Chondrocyte (in vitro differentiated cells): ENCODE data around the gene POMGNT1. TPM values are rescaled to one million over a fixed set of nuclear protein-coding genes. Genes with fewer than 3 reads are reported as not detected.

Experiments used
- DNase-seq: peaks from one replicate; pipeline ENCODE4 v3.0.0; 2021; ENCODE audit warnings: mixed read lengths, low spot score
- H3K27ac Mint-ChIP-seq: one replicate; pipeline ENCODE4 v1.8.0; 2021; ENCODE audit warnings: mild to moderate bottlenecking, moderate library complexity, mixed read lengths; ENCODE audit not compliant: unreplicated experiment
- H3K27me3 Mint-ChIP-seq: 2 replicates; pipeline ENCODE4 v1.8.0; 2021; ENCODE audit warnings: low read depth, mixed read lengths
- H3K36me3 Mint-ChIP-seq: 2 replicates; pipeline ENCODE4 v1.8.0; 2021; ENCODE audit warnings: low read depth, mixed read lengths
- H3K4me1 Mint-ChIP-seq: 2 replicates; pipeline ENCODE4 v1.8.0; 2021; ENCODE audit warnings: low read depth, mild to moderate bottlenecking, mixed read lengths
- H3K4me3 Mint-ChIP-seq: one replicate; pipeline ENCODE4 v1.8.0; 2021; ENCODE audit warnings: mild to moderate bottlenecking, moderate library complexity, mixed read lengths; ENCODE audit not compliant: unreplicated experiment
- H3K9me3 Mint-ChIP-seq: 2 replicates; pipeline ENCODE4 v1.8.0; 2021; ENCODE audit warnings: low read depth, mixed read lengths
- total RNA-seq: library from RNA; stranded (reverse); gene quantifications from 3 replicates; pipeline ENCODE4 v1.2.1, GENCODE V29; 2021
- TF ChIP-seq, protein P1 (sequence below): fragments of 200-600 bp; sonication (generic); IDR thresholded peaks from 2 replicates; pipeline ENCODE4 v1.5.0; 2021; ENCODE audit warnings: antibody characterized with exemption, mild to moderate bottlenecking, moderate library complexity

The POMGNT1 gene
- total RNA-seq, 1 donor from 2014 or later, result 84.9 TPM

GRCh38 chr1:46197560-46197963, 672 bp downstream of the POMGNT1 start:
- no peaks in the 10 kb centered on the region for H3K9me3 Mint-ChIP-seq
- H3K4me1 Mint-ChIP-seq, result peaks cover 43% of the 10 kb centered on the region
- peaks cover 12% of the 10 kb centered on the region for H3K36me3 Mint-ChIP-seq
- no peaks in the 10 kb centered on the region for H3K27me3 Mint-ChIP-seq
- DNase-seq, result no peak
- TF ChIP-seq, protein P1, sequence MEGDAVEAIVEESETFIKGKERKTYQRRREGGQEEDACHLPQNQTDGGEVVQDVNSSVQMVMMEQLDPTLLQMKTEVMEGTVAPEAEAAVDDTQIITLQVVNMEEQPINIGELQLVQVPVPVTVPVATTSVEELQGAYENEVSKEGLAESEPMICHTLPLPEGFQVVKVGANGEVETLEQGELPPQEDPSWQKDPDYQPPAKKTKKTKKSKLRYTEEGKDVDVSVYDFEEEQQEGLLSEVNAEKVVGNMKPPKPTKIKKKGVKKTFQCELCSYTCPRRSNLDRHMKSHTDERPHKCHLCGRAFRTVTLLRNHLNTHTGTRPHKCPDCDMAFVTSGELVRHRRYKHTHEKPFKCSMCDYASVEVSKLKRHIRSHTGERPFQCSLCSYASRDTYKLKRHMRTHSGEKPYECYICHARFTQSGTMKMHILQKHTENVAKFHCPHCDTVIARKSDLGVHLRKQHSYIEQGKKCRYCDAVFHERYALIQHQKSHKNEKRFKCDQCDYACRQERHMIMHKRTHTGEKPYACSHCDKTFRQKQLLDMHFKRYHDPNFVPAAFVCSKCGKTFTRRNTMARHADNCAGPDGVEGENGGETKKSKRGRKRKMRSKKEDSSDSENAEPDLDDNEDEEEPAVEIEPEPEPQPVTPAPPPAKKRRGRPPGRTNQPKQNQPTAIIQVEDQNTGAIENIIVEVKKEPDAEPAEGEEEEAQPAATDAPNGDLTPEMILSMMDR, result no peak
- H3K4me3 Mint-ChIP-seq, result peak overlapping the region; percentile 77
- H3K27ac Mint-ChIP-seq, result peak overlapping the region; percentile 27

DNA sequence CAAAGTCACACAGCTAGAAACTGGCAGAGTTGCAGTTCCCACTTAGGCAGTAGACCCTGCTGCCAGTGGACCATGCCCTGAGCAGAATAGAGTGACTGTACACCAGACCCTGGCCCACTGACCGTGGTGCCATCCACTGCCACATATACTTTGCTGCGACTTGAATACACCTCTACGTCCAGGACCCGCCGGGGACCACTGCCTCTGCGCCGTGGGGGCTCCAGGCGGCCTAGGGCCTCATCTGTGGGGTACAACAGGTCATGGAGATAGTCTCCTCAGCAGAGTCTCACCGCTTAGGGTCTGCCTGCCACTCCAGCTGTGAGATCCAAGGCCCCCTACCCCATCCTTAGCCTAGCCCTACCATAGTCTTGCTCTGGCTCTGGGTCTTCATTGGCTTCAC, 1.6 kb downstream of the POMGNT1 start:
- TF ChIP-seq, protein P1, result no peak
- no peaks in the 10 kb centered on the region for H3K27me3 Mint-ChIP-seq
- no peak overlapping the region for H3K27ac Mint-ChIP-seq
- H3K4me1 Mint-ChIP-seq, result peaks cover 47% of the 10 kb centered on the region
- peaks cover 14% of the 10 kb centered on the region for H3K36me3 Mint-ChIP-seq
- H3K9me3 Mint-ChIP-seq, result no peaks in the 10 kb centered on the region
- H3K4me3 Mint-ChIP-seq, result peak overlapping the region; percentile 77
- no peak for DNase-seq

DNA sequence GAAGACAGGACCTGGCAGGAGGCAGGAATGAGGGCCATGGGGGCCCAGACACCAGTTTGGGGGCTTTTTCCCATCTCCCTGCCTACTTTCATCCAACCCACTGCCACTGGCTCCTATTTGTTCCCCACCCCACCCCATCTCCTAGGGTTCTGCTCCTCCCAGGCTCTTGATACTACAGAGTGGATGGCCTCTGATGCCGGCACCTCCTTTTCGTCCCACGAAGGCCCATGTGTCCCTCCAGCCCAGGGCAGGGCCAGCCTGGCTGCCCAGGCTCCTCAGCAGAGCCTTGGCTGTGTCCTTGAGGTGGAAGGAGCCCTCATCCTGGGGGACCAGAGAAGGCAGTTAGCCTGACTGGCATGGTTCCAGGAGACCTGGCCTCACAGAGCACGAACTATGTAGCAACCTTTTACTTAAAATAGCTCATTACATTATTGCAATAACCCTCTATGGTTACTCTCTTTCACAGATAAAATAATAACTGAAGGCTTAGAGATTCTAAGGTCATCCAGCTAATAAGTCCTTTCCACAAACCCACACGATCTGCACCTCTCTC, 3.5 kb downstream of the POMGNT1 start:
- Mint-ChIP-seq H3K36me3 (peaks cover 15% of the 10 kb centered on the region), H3K4me3 (no peak overlapping the region), H3K27me3 (no peaks in the 10 kb centered on the region), H3K27ac (peak overlapping the region; percentile 15), H3K9me3 (no peaks in the 10 kb centered on the region), H3K4me1 (peaks cover 56% of the 10 kb centered on the region)
- TF ChIP-seq, protein P1, result no peak
- DNase-seq, result no peak

DNA sequence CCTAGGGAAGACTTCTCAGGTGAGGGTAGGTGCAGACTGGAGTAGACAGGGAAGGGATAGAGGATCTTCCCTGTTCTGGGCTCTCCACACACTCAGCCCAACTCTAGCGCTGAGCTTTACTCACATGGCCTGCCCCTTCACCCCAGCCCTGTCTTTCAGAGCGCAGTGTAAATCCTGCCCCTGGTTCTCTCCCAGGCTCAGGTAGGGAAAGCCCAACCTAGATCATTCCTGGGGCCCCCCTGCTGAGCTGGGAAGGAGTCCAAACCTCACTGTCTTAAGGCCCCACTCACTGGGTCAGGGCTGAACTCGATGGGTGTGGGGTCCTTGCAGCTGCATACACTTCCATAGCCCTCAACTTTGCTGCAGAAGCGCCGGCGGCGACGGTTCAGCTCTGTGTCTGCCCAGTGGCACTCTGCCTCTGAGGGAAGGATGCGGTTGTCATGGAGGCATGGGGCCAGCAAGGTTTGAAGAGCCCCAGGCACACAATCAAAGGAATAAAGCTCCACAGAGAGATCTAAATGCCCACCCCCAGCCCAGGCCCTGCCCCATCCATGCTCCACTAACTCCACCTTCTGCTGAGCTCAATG, 4.2 kb downstream of the POMGNT1 start:
- DNase-seq, result no peak
- Mint-ChIP-seq H3K4me3 (no peak overlapping the region), H3K9me3 (no peaks in the 10 kb centered on the region), H3K27me3 (no peaks in the 10 kb centered on the region), H3K36me3 (peaks cover 20% of the 10 kb centered on the region), H3K4me1 (peaks cover 53% of the 10 kb centered on the region), H3K27ac (peak overlapping the region; percentile 49)
- TF ChIP-seq, protein P1, result no peak

DNA sequence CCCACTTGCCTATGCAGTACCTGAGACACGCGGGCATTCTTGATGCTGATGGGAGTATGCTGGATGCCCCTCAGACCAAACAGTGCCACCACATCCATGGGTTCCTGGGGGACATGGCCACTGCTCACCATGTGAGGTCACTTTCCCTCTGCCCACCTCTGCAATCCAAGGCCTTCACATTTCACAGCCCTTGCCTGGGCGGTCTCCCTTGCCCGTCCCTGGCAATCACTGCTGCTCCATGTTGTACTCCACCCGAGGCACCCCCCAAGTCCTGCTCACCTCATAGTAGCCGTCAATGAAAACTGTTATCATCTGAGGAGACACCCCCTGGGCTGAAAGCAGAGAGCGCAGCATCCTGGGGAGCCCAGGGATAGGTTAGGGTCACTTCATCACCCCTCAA, 4.9 kb downstream of the POMGNT1 start:
- DNase-seq, result no peak
- Mint-ChIP-seq H3K4me1 (peaks cover 54% of the 10 kb centered on the region), H3K36me3 (peaks cover 20% of the 10 kb centered on the region), H3K27ac (no peak overlapping the region), H3K4me3 (no peak overlapping the region), H3K9me3 (no peaks in the 10 kb centered on the region), H3K27me3 (no peaks in the 10 kb centered on the region)
- TF ChIP-seq, protein P1, result no peak
